Upper lobe of right lung (tissue), 1 donor: Measurements from ENCODE around the gene DLK2. TPM values are rescaled to one million over a fixed set of nuclear protein-coding genes. Genes with fewer than 3 reads are reported as not detected.

ENCODE experiments used
- ATAC-seq: fragments of 200-7000 bp; cut with Tn5 transposase; one replicate; pipeline ENCODE4 v1.9.1; 2020; ENCODE audit warnings: mild to moderate bottlenecking, moderate library complexity
- DNase-seq: peaks from one replicate; pipeline ENCODE4 v3.0.0-alpha.2; 2020
- H3K27ac ChIP-seq: fragments of 200-600 bp; one replicate; pipeline ENCODE4 v1.8.0; 2022
- H3K27me3 ChIP-seq: fragments of 200-600 bp; one replicate; pipeline ENCODE4 v1.8.0; 2022; ENCODE audit warnings: mild to moderate bottlenecking
- H3K36me3 ChIP-seq: fragments of 200-600 bp; one replicate; pipeline ENCODE4 v1.8.0; 2022
- H3K4me1 ChIP-seq: fragments of 200-600 bp; one replicate; pipeline ENCODE4 v1.8.0; 2022
- H3K4me3 ChIP-seq: fragments of 200-600 bp; one replicate; pipeline ENCODE4 v1.8.0; 2022; ENCODE audit warnings: mild to moderate bottlenecking
- H3K9me3 ChIP-seq: fragments of 200-600 bp; one replicate; pipeline ENCODE4 v1.8.0; 2022
- CTCF ChIP-seq: fragments of 200-600 bp; IDR thresholded peaks from one replicate; pipeline ENCODE4 v1.8.0; 2022; ENCODE audit warnings: antibody characterized with exemption
- intact Hi-C: fragments of 100-400 bp; cut with DNase I; formaldehyde crosslinking; loops from one replicate; pipeline ENCODE4 v1.11.0; 2022
- total RNA-seq: library from RNA; stranded (reverse); fragmentation: NEBNext Ultra II Directional; extraction: Animal tissue kit (Norgen Biotek cat#: 25700); gene quantifications from one replicate; pipeline ENCODE4 v1.2.1, GENCODE V29; 2021
- donor health status: DM: no; HTN: yes; CAD: no; lungs with severe emphysema.

Gene DLK2
- total RNA-seq, 1 donor from 2014 or later = 0.23 TPM

GRCh38 chr6:43457643-43458042 is 2.3 kb upstream of the DLK2 start:
- peaks cover 4% of the 10 kb centered on the region for H3K4me1 ChIP-seq
- no peak overlapping the region for H3K4me3 ChIP-seq
- ATAC-seq (no peak), DNase-seq (no peak)
- intact Hi-C loops = loop anchor here (10.0 kb wide), 1 partner anchor 47 kb away; no protein-coding TSS in a partner anchor
- H3K27ac ChIP-seq = no peak overlapping the region
- TF ChIP-seq CTCF = no peak
- no peaks in the 10 kb centered on the region for H3K9me3 ChIP-seq
- peaks cover 24% of the 10 kb centered on the region for H3K27me3 ChIP-seq
- H3K36me3 ChIP-seq = no peaks in the 10 kb centered on the region

GRCh38 chr6:43454696-43455530 is 435 bp downstream of the DLK2 start:
- intact Hi-C loops = loop anchor here (10.0 kb wide), 1 partner anchor 50 kb away; no protein-coding TSS in a partner anchor
- Histone ChIP-seq H3K4me1 (peaks cover 4% of the 10 kb centered on the region), H3K9me3 (no peaks in the 10 kb centered on the region), H3K4me3 (peak overlapping the region; percentile 53), H3K27ac (no peak overlapping the region), H3K36me3 (peaks cover 17% of the 10 kb centered on the region), H3K27me3 (peaks cover 24% of the 10 kb centered on the region)
- peak; percentile 92 for DNase-seq
- peak; percentile 94 for ATAC-seq
- peak; percentile 0 for TF ChIP-seq CTCF

- H3K27me3 ChIP-seq = peaks cover 19% of the 10 kb centered on the region
- TF ChIP-seq CTCF = peak; percentile 98
- peak; percentile 2 for ATAC-seq
- no peak for DNase-seq
- intact Hi-C loops = loop anchor here (10.0 kb wide), 1 partner anchor 51 kb away; no protein-coding TSS in a partner anchor
- H3K36me3 ChIP-seq = peaks cover 23% of the 10 kb centered on the region
- peaks cover 4% of the 10 kb centered on the region for H3K4me1 ChIP-seq
- no peak overlapping the region for H3K27ac ChIP-seq
- peak overlapping the region; percentile 53 for H3K4me3 ChIP-seq
- H3K9me3 ChIP-seq = no peaks in the 10 kb centered on the region
Measured at GRCh38 chr6:43454290-43454695, 1.1 kb downstream of the DLK2 start.

- intact Hi-C loops = loop anchor here (10.0 kb wide), 1 partner anchor 51 kb away; no protein-coding TSS in a partner anchor
- peaks cover 27% of the 10 kb centered on the region for H3K36me3 ChIP-seq
- H3K4me1 ChIP-seq = peaks cover 4% of the 10 kb centered on the region
- no peak for ATAC-seq
- H3K9me3 ChIP-seq = no peaks in the 10 kb centered on the region
- H3K4me3 ChIP-seq = no peak overlapping the region
- peaks cover 19% of the 10 kb centered on the region for H3K27me3 ChIP-seq
- H3K27ac ChIP-seq = no peak overlapping the region
- TF ChIP-seq CTCF = no peak
- DNase-seq = no peak
Measured at GRCh38 chr6:43453831-43454230, 1.5 kb downstream of the DLK2 start.

GRCh38 chr6:43452896-43453295 is 2.5 kb downstream of the DLK2 start:
- no peak for ATAC-seq
- TF ChIP-seq CTCF = no peak
- Histone ChIP-seq H3K27ac (no peak overlapping the region), H3K36me3 (peaks cover 37% of the 10 kb centered on the region), H3K4me1 (peaks cover 4% of the 10 kb centered on the region), H3K4me3 (no peak overlapping the region), H3K27me3 (peaks cover 12% of the 10 kb centered on the region), H3K9me3 (no peaks in the 10 kb centered on the region)
- no peak for DNase-seq
- intact Hi-C loops = loop anchor here (10.0 kb wide), 1 partner anchor 52 kb away; no protein-coding TSS in a partner anchor
